Progenitor cell of endocrine pancreas (in vitro differentiated cells): ENCODE results near the gene ME3. TPM values are rescaled to one million over a fixed set of nuclear protein-coding genes. Genes with fewer than 3 reads are reported as not detected.
A peak's percentile ranks its signal among the peaks of the same experiment; 100 is the strongest.

Experiments used
- DNase-seq: peaks from one replicate; pipeline ENCODE4 v3.0.0; 2021; ENCODE audit warnings: low spot score; ENCODE audit not compliant: unreplicated experiment
- H3K27ac Mint-ChIP-seq: 2 replicates; pipeline ENCODE4 v1.8.0; 2021; ENCODE audit warnings: mild to moderate bottlenecking, moderate library complexity, mixed read lengths
- H3K27me3 Mint-ChIP-seq: 2 replicates; pipeline ENCODE4 v1.8.0; 2021; ENCODE audit warnings: mixed read lengths
- H3K36me3 Mint-ChIP-seq: 2 replicates; pipeline ENCODE4 v1.8.0; 2022; ENCODE audit warnings: mixed read lengths; ENCODE audit not compliant: insufficient read depth
- H3K4me1 Mint-ChIP-seq: 2 replicates; pipeline ENCODE4 v1.8.0; 2021; ENCODE audit warnings: low read depth, mixed read lengths
- H3K4me3 Mint-ChIP-seq: 2 replicates; pipeline ENCODE4 v1.8.0; 2021; ENCODE audit warnings: low read depth, mild to moderate bottlenecking, moderate library complexity, mixed read lengths
- H3K9me3 Mint-ChIP-seq: 2 replicates; pipeline ENCODE4 v1.8.0; 2021; ENCODE audit warnings: low read depth, mixed read lengths
- total RNA-seq: library from RNA; stranded (reverse); gene quantifications from 2 replicates; pipeline ENCODE4 v1.2.1, GENCODE V29; 2021
- TF ChIP-seq, protein P1 (sequence below): fragments of 200-600 bp; sonication (generic); IDR thresholded peaks from one replicate; pipeline ENCODE4 v1.5.0; 2021; ENCODE audit warnings: antibody characterized with exemption, mild to moderate bottlenecking; ENCODE audit not compliant: unreplicated experiment

The ME3 gene
- total RNA-seq, 1 donor from 2014 or later, result 8.6 TPM

DNA sequence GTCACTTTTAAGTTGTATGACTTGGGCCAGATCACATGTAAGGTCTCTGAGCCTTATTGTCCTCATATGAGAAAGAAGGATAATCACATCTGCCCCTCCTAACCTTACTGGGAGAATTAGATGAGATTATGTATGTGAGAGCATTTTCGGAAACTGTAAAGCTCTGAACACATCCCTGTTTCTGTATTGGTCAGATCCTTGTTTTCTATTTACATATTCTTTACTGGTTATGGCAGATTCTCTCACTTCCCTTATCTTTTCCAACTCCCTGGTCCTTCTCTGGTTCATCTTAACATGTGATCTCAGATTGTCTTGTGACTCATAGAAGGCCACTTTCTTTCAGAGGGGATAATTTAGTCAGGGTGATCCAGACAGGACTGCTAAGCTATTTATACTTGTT lies 255.9 kb downstream of the ME3 start:
- no peak overlapping the region for H3K27ac Mint-ChIP-seq
- H3K4me1 Mint-ChIP-seq, result peaks cover 2% of the 10 kb centered on the region
- H3K36me3 Mint-ChIP-seq, result no peaks in the 10 kb centered on the region
- no peaks in the 10 kb centered on the region for H3K27me3 Mint-ChIP-seq
- no peaks in the 10 kb centered on the region for H3K9me3 Mint-ChIP-seq
- H3K4me3 Mint-ChIP-seq, result no peak overlapping the region
- TF ChIP-seq, protein P1, sequence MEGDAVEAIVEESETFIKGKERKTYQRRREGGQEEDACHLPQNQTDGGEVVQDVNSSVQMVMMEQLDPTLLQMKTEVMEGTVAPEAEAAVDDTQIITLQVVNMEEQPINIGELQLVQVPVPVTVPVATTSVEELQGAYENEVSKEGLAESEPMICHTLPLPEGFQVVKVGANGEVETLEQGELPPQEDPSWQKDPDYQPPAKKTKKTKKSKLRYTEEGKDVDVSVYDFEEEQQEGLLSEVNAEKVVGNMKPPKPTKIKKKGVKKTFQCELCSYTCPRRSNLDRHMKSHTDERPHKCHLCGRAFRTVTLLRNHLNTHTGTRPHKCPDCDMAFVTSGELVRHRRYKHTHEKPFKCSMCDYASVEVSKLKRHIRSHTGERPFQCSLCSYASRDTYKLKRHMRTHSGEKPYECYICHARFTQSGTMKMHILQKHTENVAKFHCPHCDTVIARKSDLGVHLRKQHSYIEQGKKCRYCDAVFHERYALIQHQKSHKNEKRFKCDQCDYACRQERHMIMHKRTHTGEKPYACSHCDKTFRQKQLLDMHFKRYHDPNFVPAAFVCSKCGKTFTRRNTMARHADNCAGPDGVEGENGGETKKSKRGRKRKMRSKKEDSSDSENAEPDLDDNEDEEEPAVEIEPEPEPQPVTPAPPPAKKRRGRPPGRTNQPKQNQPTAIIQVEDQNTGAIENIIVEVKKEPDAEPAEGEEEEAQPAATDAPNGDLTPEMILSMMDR, result no peak
- DNase-seq, result no peak

DNA sequence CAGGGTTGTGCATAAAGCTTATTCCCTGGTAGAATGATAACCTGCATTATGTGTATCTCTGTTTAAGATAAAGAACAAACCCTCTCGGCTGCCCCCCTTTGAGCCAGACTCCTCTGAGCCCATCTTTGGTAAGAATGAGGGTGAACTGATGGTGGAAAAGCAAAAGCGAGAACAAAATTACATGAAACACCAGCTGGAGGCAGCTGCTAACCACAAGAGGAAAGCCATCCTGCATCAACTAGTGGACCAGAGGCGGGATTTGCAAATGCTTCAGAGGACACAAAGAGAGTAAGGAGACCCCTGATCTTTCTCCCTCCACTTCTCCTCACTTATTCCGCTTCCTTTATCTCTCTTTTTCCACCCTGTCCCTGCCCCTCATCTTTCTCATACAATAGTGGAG lies 257.4 kb downstream of the ME3 start:
- Mint-ChIP-seq H3K9me3 (no peaks in the 10 kb centered on the region), H3K27ac (no peak overlapping the region), H3K27me3 (no peaks in the 10 kb centered on the region), H3K4me1 (peaks cover under 1% of the 10 kb centered on the region), H3K4me3 (no peak overlapping the region), H3K36me3 (no peaks in the 10 kb centered on the region)
- TF ChIP-seq, protein P1, result no peak
- no peak for DNase-seq

DNA sequence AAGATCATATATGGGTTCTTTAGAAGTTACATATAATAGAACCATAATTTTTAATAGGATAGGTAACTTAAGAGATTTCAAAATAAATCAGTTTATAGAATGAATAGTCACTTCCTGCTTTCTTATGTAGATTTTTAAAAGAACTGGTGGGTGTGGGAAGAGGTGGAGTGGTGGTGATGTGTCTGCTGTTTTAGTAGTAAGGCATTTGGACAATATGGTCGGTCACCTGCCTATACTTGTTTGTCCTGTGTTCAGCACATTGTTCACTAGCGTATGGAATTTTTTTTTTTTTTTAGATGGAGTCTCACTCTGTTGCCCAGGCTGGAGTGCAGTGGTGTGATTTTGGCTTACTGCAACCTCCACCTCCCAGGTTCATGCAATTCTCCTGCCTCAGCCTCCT lies 258.4 kb downstream of the ME3 start:
- no peaks in the 10 kb centered on the region for H3K4me1 Mint-ChIP-seq
- no peak overlapping the region for H3K27ac Mint-ChIP-seq
- no peaks in the 10 kb centered on the region for H3K27me3 Mint-ChIP-seq
- H3K9me3 Mint-ChIP-seq, result no peaks in the 10 kb centered on the region
- H3K4me3 Mint-ChIP-seq, result no peak overlapping the region
- no peaks in the 10 kb centered on the region for H3K36me3 Mint-ChIP-seq
- no peak for DNase-seq
- TF ChIP-seq, protein P1, result no peak

DNA sequence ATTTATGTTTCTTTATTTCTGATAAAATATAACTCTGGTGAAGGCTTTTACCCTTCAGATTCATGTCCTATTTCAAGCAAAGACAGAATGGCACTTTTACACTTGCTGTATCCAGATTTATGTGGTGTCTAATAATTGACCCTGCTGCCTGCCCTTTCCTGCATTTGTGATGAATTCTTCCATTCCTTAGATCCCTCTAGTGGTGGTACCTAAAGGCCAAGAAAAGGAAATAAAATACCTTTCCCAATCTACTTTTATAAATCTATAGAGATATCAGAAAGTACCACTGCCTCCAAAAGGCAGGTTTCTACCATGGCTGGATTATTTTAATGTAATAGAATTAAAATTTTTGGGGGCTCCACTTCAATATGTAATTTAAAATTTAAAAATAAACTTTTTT lies 263.6 kb downstream of the ME3 start:
- H3K9me3 Mint-ChIP-seq, result no peaks in the 10 kb centered on the region
- no peak for DNase-seq
- no peaks in the 10 kb centered on the region for H3K36me3 Mint-ChIP-seq
- no peaks in the 10 kb centered on the region for H3K4me1 Mint-ChIP-seq
- no peak overlapping the region for H3K27ac Mint-ChIP-seq
- no peaks in the 10 kb centered on the region for H3K27me3 Mint-ChIP-seq
- TF ChIP-seq, protein P1, result peak; percentile 42
- no peak overlapping the region for H3K4me3 Mint-ChIP-seq

DNA sequence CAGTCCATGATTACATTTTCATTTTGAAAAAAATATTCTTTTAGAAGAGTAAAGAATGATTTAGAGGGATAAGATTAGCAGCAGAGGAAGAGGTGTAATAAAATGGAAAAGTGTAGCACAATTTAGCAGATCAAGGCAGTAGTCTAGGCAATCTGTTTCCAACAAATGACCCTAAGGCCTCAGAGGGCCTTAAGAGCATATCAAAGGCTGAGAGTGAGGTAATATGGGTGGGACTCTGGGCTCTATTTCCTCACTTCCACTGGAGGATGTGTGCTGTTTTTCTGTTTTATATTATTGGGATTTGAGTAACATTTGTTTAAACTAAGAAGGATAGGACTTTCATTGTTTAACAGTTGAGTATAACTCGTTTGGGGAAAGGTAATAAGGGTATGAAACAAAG lies 269.0 kb downstream of the ME3 start:
- no peak for DNase-seq
- Mint-ChIP-seq H3K27me3 (no peaks in the 10 kb centered on the region), H3K36me3 (no peaks in the 10 kb centered on the region), H3K27ac (no peak overlapping the region), H3K9me3 (peaks cover 3% of the 10 kb centered on the region), H3K4me3 (no peak overlapping the region), H3K4me1 (no peaks in the 10 kb centered on the region)
- TF ChIP-seq, protein P1, result no peak
